GM18907 (cell line): ENCODE results near the gene MALRD1.

Experiments
- ATAC-seq: cut with Tn5 transposase; IDR thresholded peaks from one replicate; pipeline ENCODE4 v1.9.1; 2021; ENCODE audit warnings: mild to moderate bottlenecking, moderate library complexity; ENCODE audit not compliant: unreplicated experiment

The MALRD1 gene

GRCh38 chr10:19107406-19107805 is 58.8 kb downstream of the MALRD1 start:
- ATAC-seq = no peak

- no peak for ATAC-seq
Observed at GRCh38 chr10:19111501-19112267, 63.1 kb downstream of the MALRD1 start.

DNA sequence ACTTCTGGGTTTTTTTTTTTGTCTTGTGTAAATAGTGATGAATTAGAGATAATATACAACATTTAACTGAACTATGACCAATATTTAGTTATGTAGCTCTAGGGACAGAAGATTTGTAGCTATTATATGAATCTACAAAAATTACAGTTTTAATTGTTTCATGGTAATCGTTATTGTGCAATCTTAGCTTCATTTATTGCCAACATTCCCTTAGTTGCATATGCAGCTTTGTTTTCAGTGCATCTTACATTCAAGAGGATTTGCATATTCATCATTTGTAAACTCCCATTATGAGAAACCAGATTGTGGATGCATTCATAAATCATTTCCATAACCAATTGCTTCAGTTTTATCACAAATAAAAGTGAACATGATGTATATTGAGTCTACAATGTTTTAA is 68.8 kb downstream of the MALRD1 start:
- no peak for ATAC-seq

- ATAC-seq = no peak
Observed at GRCh38 chr10:19119191-19119590, 70.6 kb downstream of the MALRD1 start.

GRCh38 chr10:19120381-19120908 is 71.8 kb downstream of the MALRD1 start:
- ATAC-seq = no peak

DNA sequence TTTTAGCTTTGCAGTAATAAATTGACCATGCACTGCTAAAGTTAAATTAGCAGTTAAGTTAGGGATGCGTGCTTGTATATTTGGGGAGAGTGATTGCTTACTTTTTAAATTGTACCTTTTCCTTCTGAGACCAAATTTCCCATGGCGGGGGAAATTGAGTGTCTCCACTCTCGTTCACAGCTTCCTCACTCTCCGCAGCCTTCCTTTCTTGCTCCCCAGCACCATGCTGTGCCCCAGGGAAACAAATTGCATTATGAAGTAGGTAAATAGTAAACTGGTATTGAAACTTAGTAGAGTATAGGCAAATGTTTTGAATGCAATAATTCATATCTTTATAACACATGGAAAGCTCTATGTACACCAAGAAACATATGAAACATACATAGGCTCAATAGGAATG is 85.4 kb downstream of the MALRD1 start:
- ATAC-seq = no peak

- ATAC-seq = no peak
Observed at GRCh38 chr10:19142967-19143366, 94.4 kb downstream of the MALRD1 start.

GRCh38 chr10:19144206-19144605 is 95.6 kb downstream of the MALRD1 start:
- ATAC-seq = no peak

- no peak for ATAC-seq
Observed at GRCh38 chr10:19154375-19154774, 105.8 kb downstream of the MALRD1 start.

GRCh38 chr10:19158358-19158757 is 109.8 kb downstream of the MALRD1 start:
- ATAC-seq = no peak

DNA sequence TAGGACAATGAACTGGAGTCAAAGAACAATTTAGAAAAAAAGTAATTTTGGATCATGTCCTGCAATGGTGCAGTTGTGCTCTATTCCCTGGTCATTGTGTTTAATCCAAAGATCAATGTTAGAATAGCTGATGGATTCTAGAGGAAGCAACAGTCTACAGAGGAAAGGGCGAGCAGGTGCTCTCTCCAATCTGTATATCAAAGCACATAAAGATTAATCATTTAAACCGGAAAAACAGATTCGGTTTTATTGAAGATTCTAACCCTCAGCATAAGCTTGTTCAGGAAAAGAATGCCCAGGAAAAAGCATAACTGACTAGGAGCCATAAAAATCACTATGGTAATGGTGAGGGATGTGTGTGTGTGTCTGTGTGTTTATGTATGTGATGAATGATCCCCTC is 110.3 kb downstream of the MALRD1 start:
- no peak for ATAC-seq

GRCh38 chr10:19164461-19164860 is 115.9 kb downstream of the MALRD1 start:
- ATAC-seq = no peak

- no peak for ATAC-seq
Observed at GRCh38 chr10:19168584-19168983, 120.0 kb downstream of the MALRD1 start.

DNA sequence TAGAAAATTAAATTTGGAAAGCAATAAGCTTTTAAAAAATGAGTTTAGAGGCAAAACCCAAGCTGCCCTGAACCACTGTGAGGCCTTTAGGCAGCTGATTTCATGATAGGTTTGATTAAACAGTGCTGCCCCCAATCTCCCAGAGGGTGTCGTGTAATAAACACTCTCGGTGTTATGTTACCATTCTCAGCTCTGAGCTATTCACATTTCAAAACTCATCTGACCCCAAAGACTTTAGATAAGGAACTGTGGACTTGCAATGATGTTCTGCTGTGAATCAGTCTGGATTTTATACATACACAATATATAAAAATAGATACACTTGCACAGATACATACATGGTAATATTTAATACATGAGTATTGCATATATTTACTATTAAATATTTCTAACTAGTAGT is 120.4 kb downstream of the MALRD1 start:
- ATAC-seq = no peak

GRCh38 chr10:19169684-19170083 is 121.1 kb downstream of the MALRD1 start:
- no peak for ATAC-seq

DNA sequence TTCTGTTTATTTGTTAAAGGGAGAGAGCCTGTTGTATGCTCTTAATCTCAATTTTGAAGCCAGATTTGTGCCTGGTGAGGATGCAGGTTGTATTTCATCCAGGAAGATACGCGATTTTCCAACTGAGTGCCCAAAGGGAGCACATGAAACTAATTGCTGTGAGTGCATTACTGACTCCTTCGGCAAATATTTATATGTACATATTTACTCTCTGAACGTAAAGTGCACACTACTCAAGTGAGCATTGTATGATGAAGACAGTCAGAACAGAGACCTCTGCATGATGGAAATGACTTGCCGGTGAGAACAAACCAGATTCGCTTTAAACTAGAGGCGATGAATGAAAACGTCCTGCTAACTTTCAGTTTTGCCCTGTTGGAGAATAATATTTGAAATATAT is 130.1 kb downstream of the MALRD1 start:
- no peak for ATAC-seq

GRCh38 chr10:19184891-19185290 is 136.3 kb downstream of the MALRD1 start:
- no peak for ATAC-seq

GRCh38 chr10:19194866-19195265 is 146.3 kb downstream of the MALRD1 start:
- ATAC-seq = no peak

GRCh38 chr10:19195698-19196097 is 147.1 kb downstream of the MALRD1 start:
- no peak for ATAC-seq

DNA sequence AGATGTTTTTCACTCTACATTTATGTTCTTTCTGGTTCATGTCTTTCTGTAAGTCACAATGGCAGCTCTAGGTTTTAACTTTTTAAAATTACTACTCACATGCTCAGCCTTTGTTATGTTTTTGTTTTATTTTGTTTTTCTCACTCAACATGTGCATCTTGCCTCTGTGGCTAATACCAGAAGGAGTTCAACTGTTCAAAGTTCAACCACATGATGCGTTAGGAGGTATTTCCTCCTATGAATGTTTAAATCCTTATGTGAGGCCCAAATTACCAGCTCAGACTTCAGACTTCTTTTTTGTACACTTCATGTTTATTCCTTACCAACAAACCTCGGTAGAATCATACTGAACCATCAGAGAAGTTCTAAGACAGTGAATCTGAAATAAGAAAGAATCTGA is 151.6 kb downstream of the MALRD1 start:
- ATAC-seq = no peak

- ATAC-seq = no peak
Observed at GRCh38 chr10:19204246-19204917, 155.8 kb downstream of the MALRD1 start.

DNA sequence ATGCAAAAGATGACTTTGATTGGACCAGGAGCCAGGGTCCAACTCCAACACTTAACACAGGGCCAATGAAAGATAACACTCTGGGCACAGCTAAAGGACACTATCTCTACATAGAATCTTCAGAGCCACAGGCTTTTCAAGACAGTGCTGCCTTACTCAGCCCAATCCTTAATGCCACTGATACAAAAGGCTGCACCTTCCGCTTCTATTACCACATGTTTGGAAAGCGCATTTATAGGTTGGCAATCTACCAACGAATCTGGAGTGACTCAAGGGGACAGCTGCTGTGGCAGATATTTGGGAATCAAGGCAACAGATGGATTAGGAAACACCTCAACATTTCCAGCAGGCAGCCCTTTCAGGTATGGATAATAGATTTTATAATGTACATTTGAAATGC is 160.7 kb downstream of the MALRD1 start:
- ATAC-seq = no peak
